ENCODE data around the gene SIK3. TPM values are rescaled to one million over a fixed set of nuclear protein-coding genes. Genes with fewer than 3 reads are reported as not detected.
A peak's percentile ranks its signal among the peaks of the same experiment; 100 is the strongest.

Gene SIK3
- total and polyA plus RNA-seq, 8 donors: 11.1 to 27.3 (median 24.0) TPM

DNA sequence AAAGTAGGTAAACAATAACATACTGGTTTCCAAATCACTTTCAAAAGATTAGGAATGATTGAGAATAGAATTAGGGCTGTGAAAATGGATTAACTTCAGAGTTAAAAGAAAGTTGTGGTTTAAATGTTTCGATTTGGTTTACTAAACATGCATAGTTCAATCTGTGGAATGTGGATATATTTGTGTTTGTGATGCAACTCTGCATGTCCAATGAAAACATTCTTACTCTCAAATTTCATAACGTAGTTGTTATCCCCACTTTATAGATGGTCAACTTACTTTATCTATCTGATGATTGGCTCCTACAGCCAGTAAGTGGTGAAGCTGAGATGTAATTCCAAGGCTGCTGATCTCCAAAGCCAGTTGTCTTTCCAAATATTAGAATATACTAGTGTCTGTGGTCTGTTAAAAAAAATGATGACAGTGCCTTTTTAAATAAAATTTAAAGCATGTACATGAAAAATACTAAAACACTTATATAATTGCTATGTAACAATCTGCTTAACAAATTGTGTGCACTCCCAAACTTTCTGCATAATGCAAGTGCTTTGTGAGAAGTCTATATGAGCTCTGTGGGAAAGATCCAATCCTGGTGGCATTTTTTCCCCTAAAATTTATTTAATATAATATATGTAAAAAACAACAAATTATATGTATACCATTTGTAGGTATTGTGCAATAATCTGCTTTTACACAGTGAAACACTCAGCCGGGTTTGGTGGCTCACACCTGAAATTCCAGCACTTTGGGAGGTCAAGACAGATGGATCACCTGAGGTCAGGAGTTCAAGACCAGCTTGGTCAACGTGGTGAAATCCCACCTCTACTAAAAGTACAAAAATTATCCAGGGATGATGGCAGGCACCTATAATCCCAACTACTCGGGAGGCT lies 9.7 kb upstream of the SIK3 start:
- Histone ChIP-seq H3K27ac (no peak overlapping the region), H3K4me3 (no peak overlapping the region), H3K36me3 (no peaks in the 10 kb centered on the region), H3K4me1 (no peaks in the 10 kb centered on the region), H3K27me3 (no peaks in the 10 kb centered on the region), H3K9me3 (no peaks in the 10 kb centered on the region)
- TF ChIP-seq CTCF (IDR thresholded peaks at IDR 0.05): no peak
- FAIRE-seq (no peak), DNase-seq (no peak), ATAC-seq (no peak)
- intact Hi-C loops (cut with DNase I): loop anchor here (5.0 to 10.0 kb wide), 6 partner anchors 117 to 323 kb away; partner anchors contain the start of genes APOA5 (in 1 of the 3) and ZPR1 (in 1 of the 3)
- WGBS, 2 donors: 47 to 48% methylated on average over 5 of the region's 5 CpGs

DNA sequence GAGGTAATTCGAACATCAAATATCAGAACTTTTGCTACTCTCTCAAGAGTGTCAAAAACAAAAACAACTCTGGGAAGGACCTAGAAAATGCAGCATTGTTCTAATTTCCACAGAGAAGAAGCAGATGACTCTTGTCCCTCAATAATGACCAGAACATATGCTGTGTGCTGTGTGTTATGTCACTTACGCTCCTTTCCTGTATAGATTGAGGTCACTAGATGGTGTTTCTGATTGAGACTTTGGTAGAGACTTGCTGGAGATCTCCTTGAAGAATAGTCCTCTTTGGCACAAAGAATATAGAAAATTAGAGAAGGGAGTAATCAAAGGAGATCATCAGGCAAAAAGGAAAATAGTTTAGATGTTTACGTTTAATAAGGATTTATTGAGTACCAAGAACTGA lies 2.3 kb upstream of the SIK3 start:
- Histone ChIP-seq H3K4me1 (peaks cover 4 to 17% (median 11%) of the 10 kb centered on the region in 3 donors), H3K27ac (no peak overlapping the region), H3K4me3 (no peak overlapping the region), H3K36me3 (no peaks in the 10 kb centered on the region), H3K27me3 (no peaks in the 10 kb centered on the region), H3K9me3 (no peaks in the 10 kb centered on the region)
- ATAC-seq: no peak
- no peak for DNase-seq
- intact Hi-C loops (cut with DNase I): loop anchor here (10.0 kb wide), 4 partner anchors 124 to 316 kb away; partner anchors contain the start of genes APOA5 (in 1 of the 3) and ZPR1 (in 1 of the 3)
- 90 to 92% methylated on average over 3 of the region's 3 CpGs for WGBS, 2 donors
- FAIRE-seq: no peak
- no peak for TF ChIP-seq CTCF (IDR thresholded peaks at IDR 0.05)

DNA sequence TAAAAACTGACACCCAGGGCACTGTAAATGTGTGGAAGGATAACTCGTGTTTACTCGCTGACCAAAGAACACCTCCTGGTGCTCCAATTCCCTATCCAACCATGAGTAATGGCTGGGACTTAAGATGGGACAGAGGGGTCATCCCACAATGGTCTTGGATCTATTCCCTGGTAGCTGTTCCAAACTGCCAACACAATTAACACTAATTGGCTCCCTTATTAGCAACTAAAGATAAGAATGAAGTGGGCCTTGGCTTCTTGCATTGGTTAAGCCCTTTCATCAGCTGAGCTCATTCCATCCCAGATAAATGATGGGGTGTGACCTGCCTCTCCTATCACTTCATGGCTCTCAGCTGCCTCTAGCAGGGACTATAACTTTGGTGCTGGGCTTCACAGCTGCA lies 1.5 kb upstream of the SIK3 start:
- DNase-seq: no peak

DNA sequence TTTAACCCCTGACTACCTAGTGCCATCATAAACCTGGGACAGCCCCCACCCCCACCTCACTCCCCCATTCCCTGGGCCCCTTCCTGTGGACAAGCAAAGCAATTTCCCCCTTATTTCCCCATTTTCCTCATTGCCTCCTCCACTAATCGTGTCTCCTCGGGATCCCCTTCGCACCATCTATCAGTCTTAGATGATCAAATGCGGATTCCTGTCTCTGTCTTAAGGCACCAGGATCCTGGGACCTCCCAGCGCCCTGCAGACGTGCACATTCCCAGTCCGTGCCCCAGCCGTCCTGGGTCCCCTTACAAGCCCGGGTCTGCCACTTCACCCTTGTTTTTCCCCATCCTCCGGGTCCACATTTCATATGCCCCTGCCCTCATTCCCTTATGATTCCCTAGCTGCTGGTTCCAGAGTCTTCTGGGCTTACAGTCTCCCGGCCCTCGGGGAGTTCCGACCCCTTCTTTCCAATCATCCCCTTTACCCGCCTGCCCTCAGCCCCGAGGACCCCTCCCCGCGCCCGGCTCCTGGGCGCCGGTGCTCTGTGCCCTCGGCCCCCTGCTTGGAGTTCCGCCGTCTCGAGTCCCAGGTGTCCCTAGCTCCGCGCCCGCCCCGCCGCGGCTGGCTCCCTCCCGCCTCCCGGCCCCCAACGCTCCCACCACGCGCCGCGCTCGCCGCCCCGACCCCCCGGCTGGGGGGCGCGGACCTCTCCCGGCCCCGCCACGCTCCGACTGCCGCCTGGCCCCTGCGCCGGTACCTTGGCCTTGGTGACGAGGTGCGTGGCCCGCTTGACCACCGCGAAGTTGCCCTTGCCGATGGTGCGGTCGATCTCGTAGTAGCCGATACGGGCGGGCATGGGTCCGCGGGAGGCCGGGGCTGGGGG lies 599 bp downstream of the SIK3 start:
- no peaks in the 10 kb centered on the region for H3K36me3 ChIP-seq
- ATAC-seq: peak; percentile 17 to 36 (median 25)
- no peaks in the 10 kb centered on the region for H3K9me3 ChIP-seq
- H3K4me3 ChIP-seq: peak overlapping the region; percentile 29 to 91 (median 82)
- no peaks in the 10 kb centered on the region for H3K27me3 ChIP-seq
- intact Hi-C loops (cut with DNase I): no loop called here
- peak overlapping the region; percentile 86 to 99 (median 95) for H3K27ac ChIP-seq
- TF ChIP-seq CTCF (IDR thresholded peaks at IDR 0.05): no peak
- 0 to 2% methylated on average over 60 to 65 of the region's 65 CpGs for WGBS, 2 donors
- peaks cover 12 to 33% (median 26%) of the 10 kb centered on the region in 3 donors for H3K4me1 ChIP-seq
- DNase-seq: peak; percentile 39 to 86 (median 53)
- FAIRE-seq: no peak

More for the DNA sequence above, 1.5 kb upstream of the SIK3 start:
- intact Hi-C loops (cut with DNase I): loop anchor here (10.0 kb wide), 4 partner anchors 125 to 315 kb away; partner anchors contain the start of genes APOA5 (in 1 of the 3) and ZPR1 (in 1 of the 3)
- FAIRE-seq (no peak), ATAC-seq (no peak)
- Histone ChIP-seq H3K4me3 (no peak overlapping the region), H3K36me3 (no peaks in the 10 kb centered on the region), H3K9me3 (no peaks in the 10 kb centered on the region), H3K4me1 (peaks cover 5 to 25% (median 18%) of the 10 kb centered on the region in 3 donors), H3K27me3 (no peaks in the 10 kb centered on the region), H3K27ac (peak overlapping the region; percentile 94 to 99 (median 96))
- WGBS, 2 donors: 77 to 85% methylated on average over 2 of the region's 2 CpGs
- no peak for TF ChIP-seq CTCF (IDR thresholded peaks at IDR 0.05)
